GM23248 (cell line): ENCODE data around the gene P2RX1. TPM values are rescaled to one million over a fixed set of nuclear protein-coding genes. Genes with fewer than 3 reads are reported as not detected.

Experiments
- DNase-seq: peaks from one replicate; pipeline ENCODE4 v3.0.0-alpha.2; 2015
- H2AFZ ChIP-seq: fragments of 200-600 bp; sonication (generic); 2 replicates; pipeline ENCODE4 v1.6.1; 2016; ENCODE audit warnings: antibody characterized with exemption
- H3F3A ChIP-seq: fragments of 200-600 bp; sonication (generic); 2 replicates; pipeline ENCODE4 v1.6.1; 2016; ENCODE audit warnings: mild to moderate bottlenecking, antibody characterized with exemption, mixed run types; ENCODE audit not compliant: insufficient read depth
- H3K27ac ChIP-seq: fragments of 200-600 bp; sonication (generic); 2 replicates; pipeline ENCODE4 v1.5.1; 2016; ENCODE audit warnings: mild to moderate bottlenecking
- H3K27me3 ChIP-seq: fragments of 200-600 bp; sonication (generic); replicated peaks from 2 replicates; pipeline ENCODE4 v1.6.1; 2016; ENCODE audit warnings: mild to moderate bottlenecking; ENCODE audit not compliant: insufficient read depth
- H3K36me3 ChIP-seq: fragments of 200-600 bp; sonication (generic); 2 replicates; pipeline ENCODE4 v1.6.1; 2016; ENCODE audit warnings: low read depth, mild to moderate bottlenecking
- H3K4me1 ChIP-seq: fragments of 200-600 bp; sonication (generic); 2 replicates; pipeline ENCODE4 v1.6.1; 2016; ENCODE audit warnings: mild to moderate bottlenecking; ENCODE audit not compliant: insufficient read depth
- H3K4me2 ChIP-seq: fragments of 200-600 bp; sonication (generic); one replicate; pipeline ENCODE4 v1.6.1; 2016; ENCODE audit warnings: mild to moderate bottlenecking; ENCODE audit not compliant: unreplicated experiment
- H3K4me3 ChIP-seq: fragments of 200-600 bp; sonication (generic); 2 replicates; pipeline ENCODE4 v1.5.1; 2016; ENCODE audit warnings: mild to moderate bottlenecking
- H3K79me2 ChIP-seq: fragments of 200-600 bp; sonication (generic); 2 replicates; pipeline ENCODE4 v1.6.1; 2016; ENCODE audit warnings: mild to moderate bottlenecking; ENCODE audit not compliant: insufficient read depth
- H3K9ac ChIP-seq: fragments of 200-600 bp; sonication (generic); 2 replicates; pipeline ENCODE4 v1.6.1; 2016; ENCODE audit warnings: mild to moderate bottlenecking
- H3K9me2 ChIP-seq: fragments of 200-600 bp; sonication (generic); 2 replicates; pipeline ENCODE4 v1.6.1; 2016; ENCODE audit warnings: mixed run types, mild to moderate bottlenecking, moderate library complexity; ENCODE audit not compliant: insufficient read depth
- H3K9me3 ChIP-seq: fragments of 200-600 bp; sonication (generic); one replicate; pipeline ENCODE4 v1.6.1; 2017; ENCODE audit warnings: low read depth
- H4K20me1 ChIP-seq: fragments of 200-600 bp; sonication (generic); 2 replicates; pipeline ENCODE4 v1.6.0; 2016; ENCODE audit not compliant: insufficient read depth
- EZH2 ChIP-seq: fragments of 200-600 bp; sonication (generic); IDR thresholded peaks from 2 replicates; pipeline ENCODE4 v1.6.1; 2018; ENCODE audit warnings: antibody characterized with exemption, mild to moderate bottlenecking; ENCODE audit not compliant: insufficient read depth, poor library complexity, severe bottlenecking
- EZH2phosphoT487 ChIP-seq: fragments of 200-600 bp; sonication (generic); IDR thresholded peaks from 2 replicates; pipeline ENCODE4 v1.6.1; 2018; ENCODE audit warnings: antibody characterized with exemption, moderate library complexity, mild to moderate bottlenecking, low read depth; ENCODE audit not compliant: insufficient read depth
- WGBS, 2 experiments: methylation state at CpG; one replicate each; pipeline ENCODE4 v1.1.6; 2015 to 2017; ENCODE audit warnings: low lambda C conversion rate in 2 of 2, low coverage in 1 of 2; ENCODE audit errors: missing lambda C conversion rate in 2 of 2; 5-methylcytosine and 5-hydroxymethylcytosine counted together
- in situ Hi-C: fragments of 300-500 bp; cut with MboI; formaldehyde crosslinking; loops from 2 replicates; pipeline ENCODE4 v1.15.0; 2020
- polyA plus RNA-seq: library from polyadenylated mRNA; unstranded; fragments of >200 nt; fragmentation: Nextera tagmentation; extraction: Ambion mirVana; gene quantifications from 2 replicates; pipeline ENCODE4 v1.2.1, GENCODE V29; 2016
- total RNA-seq: library from RNA; depleted of rRNA; stranded (reverse); fragments of >200 nt; shearing (Covaris generic); gene quantifications from 2 replicates; pipeline ENCODE4 v1.2.3, GENCODE V29; 2014

Gene P2RX1
- total and polyA plus RNA-seq, 2 experiments from 2014 or later: not detected

DNA sequence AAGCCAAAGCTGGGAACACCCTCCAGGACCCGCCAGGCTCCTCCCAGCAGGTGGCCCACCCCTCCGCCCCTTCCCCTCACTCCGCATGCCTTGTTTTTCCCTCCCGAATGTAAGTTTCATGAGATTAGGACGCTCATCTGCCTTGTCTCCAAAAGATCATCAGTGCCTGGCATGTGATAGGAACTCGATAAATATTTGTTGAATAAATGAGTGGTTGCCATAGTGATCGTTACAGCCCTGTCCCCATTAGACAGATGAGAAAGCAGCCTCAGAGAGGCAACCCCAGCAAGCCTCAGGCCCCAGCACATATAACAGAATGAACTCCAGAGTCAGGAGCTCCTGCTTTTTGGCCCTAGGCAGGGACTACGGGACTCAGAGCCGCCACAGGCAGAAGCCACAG is 28.5 kb downstream of the P2RX1 start:
- 32 to 43% methylated on average over 9 of the region's 9 CpGs for WGBS, 2 experiments
- H3K4me2 ChIP-seq: peak overlapping the region; percentile 31
- H3K9me2 ChIP-seq: no peaks in the 10 kb centered on the region
- no peaks in the 10 kb centered on the region for H3K9me3 ChIP-seq
- H3K36me3 ChIP-seq: no peaks in the 10 kb centered on the region
- H3K27ac ChIP-seq: peak overlapping the region; percentile 96
- in situ Hi-C loops: no loop called here
- H3K79me2 ChIP-seq: peaks cover 17% of the 10 kb centered on the region
- peaks cover 33% of the 10 kb centered on the region for H3F3A ChIP-seq
- H3K4me1 ChIP-seq: peaks cover 47% of the 10 kb centered on the region
- H3K9ac ChIP-seq: peak overlapping the region; percentile 79
- no peak overlapping the region for H3K4me3 ChIP-seq
- no peaks in the 10 kb centered on the region for H3K27me3 ChIP-seq
- H4K20me1 ChIP-seq: no peaks in the 10 kb centered on the region
- peak overlapping the region; percentile 54 for H2AFZ ChIP-seq
- TF ChIP-seq EZH2phosphoT487 (no peak), EZH2 (no peak)
- DNase-seq: peak; percentile 30

DNA sequence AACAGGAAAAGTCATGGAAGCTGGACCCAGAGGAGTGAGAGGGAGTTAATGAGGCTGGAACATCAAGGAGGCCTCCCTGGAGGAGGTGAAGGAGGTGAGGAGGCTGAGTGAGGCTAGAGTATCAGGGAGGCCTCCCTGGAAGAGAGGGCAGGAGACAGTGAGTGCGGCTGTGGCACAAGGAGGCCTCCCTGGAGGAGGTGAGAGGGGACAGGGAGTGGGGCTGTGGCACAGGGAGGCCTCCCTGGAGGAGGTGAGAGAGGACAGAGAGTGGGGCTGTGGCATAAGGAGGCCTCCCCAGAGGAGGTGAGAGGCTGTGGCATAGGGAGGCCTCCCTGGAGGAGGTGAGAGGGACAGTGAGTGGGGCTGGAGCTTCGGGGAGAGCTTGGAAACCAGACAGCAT is 28.9 kb downstream of the P2RX1 start:
- no peaks in the 10 kb centered on the region for H3K9me2 ChIP-seq
- peak overlapping the region; percentile 79 for H3K9ac ChIP-seq
- peaks cover 33% of the 10 kb centered on the region for H3F3A ChIP-seq
- no peak overlapping the region for H2AFZ ChIP-seq
- 60 to 100% methylated on average over 1 to 2 of the region's 2 CpGs for WGBS, 2 experiments
- TF ChIP-seq EZH2phosphoT487 (no peak), EZH2 (no peak)
- H4K20me1 ChIP-seq: no peaks in the 10 kb centered on the region
- H3K4me3 ChIP-seq: no peak overlapping the region
- H3K27ac ChIP-seq: peak overlapping the region; percentile 96; the same call in 1 of the 2 replicates
- H3K9me3 ChIP-seq: no peaks in the 10 kb centered on the region
- H3K4me2 ChIP-seq: no peak overlapping the region
- in situ Hi-C loops: no loop called here
- H3K36me3 ChIP-seq: no peaks in the 10 kb centered on the region
- H3K4me1 ChIP-seq: peaks cover 47% of the 10 kb centered on the region
- H3K27me3 ChIP-seq: no peaks in the 10 kb centered on the region
- DNase-seq: no peak
- peaks cover 17% of the 10 kb centered on the region for H3K79me2 ChIP-seq

GRCh38 chr17:3886776-3887175 is 29.5 kb downstream of the P2RX1 start:
- peaks cover 17% of the 10 kb centered on the region for H3K79me2 ChIP-seq
- no peak overlapping the region for H3K9ac ChIP-seq
- H3K9me3 ChIP-seq: no peaks in the 10 kb centered on the region
- DNase-seq: no peak
- no peak overlapping the region for H3K4me3 ChIP-seq
- H3F3A ChIP-seq: peaks cover 32% of the 10 kb centered on the region
- no peak overlapping the region for H3K27ac ChIP-seq
- H3K4me1 ChIP-seq: peaks cover 46% of the 10 kb centered on the region
- H3K4me2 ChIP-seq: no peak overlapping the region
- TF ChIP-seq EZH2phosphoT487 (no peak), EZH2 (no peak)
- no peaks in the 10 kb centered on the region for H3K9me2 ChIP-seq
- no peaks in the 10 kb centered on the region for H3K36me3 ChIP-seq
- H3K27me3 ChIP-seq: no peaks in the 10 kb centered on the region
- WGBS, 2 experiments: 91 to 94% methylated on average over 10 of the region's 10 CpGs
- no peak overlapping the region for H2AFZ ChIP-seq
- in situ Hi-C loops: no loop called here
- no peaks in the 10 kb centered on the region for H4K20me1 ChIP-seq

DNA sequence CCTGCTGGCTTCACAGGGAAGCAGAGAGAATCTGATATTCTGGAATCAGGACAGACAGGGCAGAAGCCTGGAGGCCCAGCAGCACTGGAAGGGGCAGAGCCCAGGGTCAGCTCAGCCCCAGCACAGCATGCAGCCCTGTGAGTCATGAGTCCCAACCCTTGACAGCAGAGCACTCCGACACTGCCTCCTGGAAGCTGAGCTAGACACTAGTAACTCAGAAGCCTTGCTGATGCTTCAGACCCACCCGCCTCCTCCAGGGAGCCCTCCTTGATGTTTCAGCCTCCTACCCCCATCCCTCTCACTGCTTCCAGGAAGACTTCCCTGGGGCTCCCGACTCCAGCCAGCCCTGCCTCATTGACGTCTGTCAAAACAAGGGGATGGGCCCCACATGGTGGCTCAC is 30.3 kb downstream of the P2RX1 start:
- Histone ChIP-seq H4K20me1 (no peaks in the 10 kb centered on the region), H3K27ac (no peak overlapping the region), H3K36me3 (no peaks in the 10 kb centered on the region), H3K4me1 (peaks cover 38% of the 10 kb centered on the region), H3K4me2 (no peak overlapping the region), H3F3A (peaks cover 24% of the 10 kb centered on the region), H3K9me2 (no peaks in the 10 kb centered on the region), H3K9me3 (no peaks in the 10 kb centered on the region), H2AFZ (no peak overlapping the region), H3K9ac (peak overlapping the region; percentile 46), H3K4me3 (no peak overlapping the region), H3K27me3 (no peaks in the 10 kb centered on the region), H3K79me2 (peaks cover 17% of the 10 kb centered on the region)
- WGBS, 2 experiments: 62 to 80% methylated on average over 4 of the region's 4 CpGs
- peak; percentile 85 for DNase-seq
- in situ Hi-C loops: no loop called here
- TF ChIP-seq EZH2phosphoT487 (no peak), EZH2 (no peak)

- H3K9me3 ChIP-seq: no peaks in the 10 kb centered on the region
- peaks cover 17% of the 10 kb centered on the region for H3K79me2 ChIP-seq
- peaks cover 31% of the 10 kb centered on the region for H3K4me1 ChIP-seq
- in situ Hi-C loops: no loop called here
- H3K36me3 ChIP-seq: no peaks in the 10 kb centered on the region
- no peaks in the 10 kb centered on the region for H3K27me3 ChIP-seq
- TF ChIP-seq EZH2phosphoT487: no peak
- no peak for TF ChIP-seq EZH2
- H3K9ac ChIP-seq: peak overlapping the region; percentile 46
- no peaks in the 10 kb centered on the region for H3K9me2 ChIP-seq
- H3F3A ChIP-seq: peaks cover 17% of the 10 kb centered on the region
- no peak overlapping the region for H3K27ac ChIP-seq
- H4K20me1 ChIP-seq: no peaks in the 10 kb centered on the region
- no peak for DNase-seq
- no peak overlapping the region for H3K4me2 ChIP-seq
- 74 to 76% methylated on average over 12 to 14 of the region's 14 CpGs for WGBS, 2 experiments
- H2AFZ ChIP-seq: no peak overlapping the region
- no peak overlapping the region for H3K4me3 ChIP-seq
Observed at GRCh38 chr17:3885271-3885670, 31.0 kb downstream of the P2RX1 start.
